Raji (cell line): ENCODE data around the gene DCTN4.

Experiments used
- POLR2A ChIP-seq: IDR thresholded peaks from 2 replicates; pipeline ENCODE4 v1.6.1; 2011; ENCODE audit warnings: low read depth, low read length, control low read depth; ENCODE audit not compliant: insufficient read depth

DCTN4 gene

GRCh38 chr5:150781706-150782614 is 23.1 kb upstream of the DCTN4 start:
- TF ChIP-seq POLR2A, result no peak

GRCh38 chr5:150780816-150781221 is 22.0 kb upstream of the DCTN4 start:
- TF ChIP-seq POLR2A, result no peak

GRCh38 chr5:150780187-150780692 is 21.4 kb upstream of the DCTN4 start:
- TF ChIP-seq POLR2A, result no peak

GRCh38 chr5:150779397-150780186 is 20.8 kb upstream of the DCTN4 start:
- TF ChIP-seq POLR2A, result no peak

GRCh38 chr5:150778517-150779396 is 19.9 kb upstream of the DCTN4 start, which contains the start of gene SMIM3:
Gene SMIM3 (plus strand): TSS chr5:150778757. CDS start chr5:150795441, 16,684 bp downstream.
- no peak for TF ChIP-seq POLR2A

- TF ChIP-seq POLR2A, result no peak
Observed at GRCh38 chr5:150778088-150778516, 19.3 kb upstream of the DCTN4 start.

GRCh38 chr5:150777685-150778084 is 18.9 kb upstream of the DCTN4 start:
- TF ChIP-seq POLR2A, result no peak

GRCh38 chr5:150774145-150774544 is 15.3 kb upstream of the DCTN4 start:
- no peak for TF ChIP-seq POLR2A

- no peak for TF ChIP-seq POLR2A
Observed at GRCh38 chr5:150771034-150771795, 12.4 kb upstream of the DCTN4 start.

GRCh38 chr5:150766251-150766650 is 7.4 kb upstream of the DCTN4 start:
- no peak for TF ChIP-seq POLR2A

GRCh38 chr5:150765799-150766169 is 7.0 kb upstream of the DCTN4 start:
- TF ChIP-seq POLR2A, result no peak

GRCh38 chr5:150765011-150765798 is 6.4 kb upstream of the DCTN4 start:
- no peak for TF ChIP-seq POLR2A

GRCh38 chr5:150764530-150764929 is 5.7 kb upstream of the DCTN4 start:
- TF ChIP-seq POLR2A, result no peak
